DMS 273 treated with DMSO at 0.1 percent for 48 hours (cell line): ENCODE measurements around the gene PCMTD2.

ENCODE experiments used
- DNase-seq: peaks from one replicate; lab custom pipeline; 2025; lab: John Stamatoyannopoulos, UW

PCMTD2 gene

GRCh38 chr20:64238851-64239387 lies 16.6 kb upstream of the PCMTD2 start:
- no peak for DNase-seq

GRCh38 chr20:64239449-64240242 lies 15.9 kb upstream of the PCMTD2 start:
- no peak for DNase-seq

DNA sequence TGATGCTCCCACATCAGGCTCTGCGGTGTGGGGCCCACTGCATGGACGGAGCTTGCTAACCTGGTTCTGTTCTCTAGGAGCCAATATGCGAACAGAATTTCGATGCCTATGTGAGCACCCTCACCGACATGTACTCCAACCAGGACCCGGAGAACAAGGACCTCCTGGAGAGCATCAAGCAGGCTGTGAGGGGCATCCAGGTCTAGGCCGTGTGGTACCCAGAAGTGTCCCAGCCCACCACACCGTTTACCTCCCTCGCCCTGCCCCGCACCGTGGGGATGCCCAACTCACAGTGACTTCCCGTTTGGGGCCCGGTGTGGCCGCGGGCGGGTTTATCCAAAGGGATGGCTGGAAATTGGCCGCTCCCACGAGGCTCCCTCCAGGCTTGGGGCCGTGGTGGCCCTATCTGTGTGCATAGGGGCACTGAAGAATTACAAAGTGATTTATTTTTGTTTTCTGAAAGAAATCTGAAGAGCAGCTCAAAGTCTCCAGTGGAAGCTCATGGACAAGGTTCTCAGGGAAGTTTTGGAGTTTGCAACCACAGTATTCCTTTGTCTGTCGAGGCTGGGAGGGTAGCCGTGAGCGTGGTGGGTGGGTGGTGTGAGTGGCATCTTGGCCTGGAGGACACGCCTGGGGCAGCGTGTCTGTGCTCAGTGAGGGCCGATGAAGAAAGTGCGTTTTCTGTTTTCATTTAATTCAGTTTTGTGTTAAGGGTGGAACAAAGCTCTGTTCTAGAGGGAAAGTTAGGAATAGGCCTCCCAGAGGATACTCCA lies 15.1 kb upstream of the PCMTD2 start:
- no peak for DNase-seq

- no peak for DNase-seq
Measured at GRCh38 chr20:64241061-64241460, 14.5 kb upstream of the PCMTD2 start.

DNA sequence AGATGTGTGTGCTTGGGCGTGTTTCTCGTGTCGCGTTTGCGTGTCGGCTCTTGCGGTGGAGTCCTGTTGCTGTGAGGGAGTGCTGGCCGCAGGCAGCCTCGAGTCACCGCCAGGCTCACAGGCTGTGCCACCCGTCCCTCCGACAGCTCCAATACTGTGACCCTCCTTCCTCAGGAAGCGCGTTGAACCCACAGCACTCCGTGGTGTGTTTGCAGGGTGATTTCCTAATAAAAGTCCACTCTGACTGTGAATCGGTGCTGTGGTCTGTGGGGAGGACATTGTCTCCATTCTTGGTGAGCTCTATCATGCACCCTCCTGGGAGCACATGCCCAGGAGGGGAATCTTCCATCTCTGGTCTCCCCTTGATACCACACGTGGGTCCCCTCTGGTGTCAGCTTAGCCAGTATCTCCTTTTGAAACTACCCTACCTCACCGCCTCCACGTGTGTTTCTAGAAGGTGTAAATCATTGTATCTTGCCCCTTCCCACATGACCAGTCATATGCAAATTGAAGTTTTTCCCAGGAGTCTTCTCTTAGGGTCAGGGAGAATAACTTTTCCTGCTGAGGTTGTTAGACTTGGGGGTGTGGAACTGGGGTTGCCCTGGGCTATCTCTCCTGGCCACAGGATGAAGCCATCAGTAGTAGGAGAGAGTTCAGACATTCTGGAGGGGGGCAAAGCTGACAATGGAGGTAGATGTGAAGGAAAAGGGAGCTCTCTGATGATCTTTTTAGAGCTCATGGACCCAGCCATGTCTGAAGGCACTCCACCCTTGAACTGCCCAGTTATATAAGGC lies 13.3 kb upstream of the PCMTD2 start:
- DNase-seq: no peak

DNA sequence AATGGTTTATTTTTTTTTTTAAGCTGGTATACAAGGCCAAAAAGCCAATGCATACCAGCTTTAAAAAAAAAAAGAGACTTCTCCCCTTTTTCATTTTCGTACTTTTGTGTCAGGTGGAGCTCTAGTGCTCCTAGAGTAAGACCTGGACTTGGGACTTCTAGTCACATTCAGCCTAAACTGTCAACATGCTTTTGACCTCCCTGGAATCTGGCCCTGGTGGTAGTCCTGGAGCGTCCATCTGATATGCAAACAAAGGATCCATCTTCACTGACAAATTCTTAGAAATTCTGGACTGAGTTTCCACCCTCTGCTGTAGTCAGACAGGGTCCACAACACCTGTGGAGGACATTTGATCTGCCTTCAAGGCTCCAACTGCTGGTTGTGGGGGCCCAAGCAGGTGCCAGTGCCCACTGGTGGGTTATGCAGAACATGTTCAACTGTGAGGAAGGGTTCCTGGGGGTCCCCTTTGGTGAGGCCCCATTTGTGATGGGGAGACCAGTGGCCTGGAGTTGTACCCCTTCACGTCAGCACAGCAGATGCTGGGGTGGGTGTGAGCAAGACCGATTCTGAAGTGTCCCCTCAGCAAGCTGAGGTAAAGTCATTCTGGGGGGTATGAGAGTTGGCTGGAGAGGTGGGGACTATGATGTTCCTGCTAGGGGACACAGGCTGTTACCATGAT lies 12.6 kb upstream of the PCMTD2 start:
- DNase-seq: no peak

- DNase-seq: no peak
Measured at GRCh38 chr20:64244281-64244805, 11.2 kb upstream of the PCMTD2 start.

DNA sequence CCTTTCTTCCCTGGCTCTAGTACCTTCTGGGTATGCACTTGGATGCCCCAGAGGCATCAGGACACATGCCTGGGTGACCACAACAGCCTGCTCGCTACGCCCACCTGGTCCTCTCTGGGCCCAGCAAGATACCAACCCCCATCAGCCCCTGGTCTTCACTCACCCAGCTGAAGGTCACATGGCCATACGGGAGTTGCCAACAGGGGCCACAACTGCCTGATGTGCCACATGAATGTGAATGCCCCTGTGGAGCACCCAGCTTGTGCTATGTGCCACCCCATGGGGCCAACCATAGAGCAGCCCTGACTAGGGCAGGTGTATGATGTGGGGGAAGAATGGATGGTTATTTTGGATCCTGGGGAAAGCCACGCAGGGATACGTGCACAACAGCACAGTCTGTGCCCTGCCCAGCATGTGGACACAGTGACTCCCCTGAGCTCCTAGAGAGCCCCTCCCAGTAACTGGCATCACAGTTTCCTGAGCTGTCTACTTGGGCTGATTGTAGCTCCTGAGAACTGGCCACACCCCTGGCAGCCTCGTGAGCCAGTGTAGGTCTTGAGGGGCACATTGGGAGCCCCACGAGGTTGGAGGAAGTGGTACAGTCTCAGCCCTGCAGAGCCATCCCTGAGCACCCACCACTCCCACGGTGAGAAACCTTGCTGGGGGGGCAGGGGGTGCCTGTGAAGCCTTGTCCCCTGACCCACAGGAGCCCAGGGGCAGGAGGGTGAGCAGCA lies 10.5 kb upstream of the PCMTD2 start:
- DNase-seq: no peak

DNA sequence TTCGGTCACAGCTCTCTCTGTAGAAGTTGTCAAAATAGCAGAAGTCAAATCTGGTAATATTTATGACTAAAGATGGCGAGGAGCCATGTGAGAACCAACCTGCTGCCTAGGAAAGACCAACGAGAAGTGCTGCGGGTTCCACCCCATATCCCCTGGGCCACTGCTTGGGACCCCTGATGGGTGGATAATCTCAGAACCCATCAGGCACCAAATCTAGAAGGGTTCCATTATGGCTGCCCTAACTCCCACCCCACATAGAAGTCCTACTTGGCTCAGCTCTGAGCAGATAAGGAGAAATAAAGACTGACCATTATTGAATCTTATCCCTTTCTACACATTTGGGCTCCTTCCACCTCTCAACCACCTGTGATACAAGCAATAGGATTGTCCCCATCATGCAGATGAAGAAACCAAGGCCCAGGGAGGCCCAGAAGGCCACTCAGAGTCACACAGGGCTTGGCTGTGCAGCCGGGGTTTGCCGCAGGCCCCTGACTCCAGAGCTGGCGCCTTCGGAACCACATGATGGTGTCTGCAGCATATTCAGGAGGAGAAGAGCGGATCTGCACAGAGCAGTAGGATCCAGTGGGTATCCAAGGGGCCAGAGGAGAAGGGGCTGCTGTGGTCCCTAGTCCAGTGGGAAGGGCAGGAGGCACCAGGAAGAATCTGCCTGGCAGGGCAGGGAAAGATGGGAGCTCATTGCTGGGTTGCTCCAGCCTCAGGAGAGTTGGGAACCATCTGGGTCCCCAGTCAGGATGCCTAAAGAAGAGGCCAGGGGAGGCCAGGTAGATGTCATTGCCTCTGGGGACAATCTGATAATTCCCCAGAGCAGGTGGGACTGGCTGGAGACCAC lies 9.6 kb upstream of the PCMTD2 start:
- DNase-seq: no peak

- no peak for DNase-seq
Measured at GRCh38 chr20:64246616-64247306, 8.8 kb upstream of the PCMTD2 start.

- DNase-seq: no peak
Measured at GRCh38 chr20:64247307-64247618, 8.3 kb upstream of the PCMTD2 start.

GRCh38 chr20:64247970-64248841 lies 7.3 kb upstream of the PCMTD2 start:
- no peak for DNase-seq

DNA sequence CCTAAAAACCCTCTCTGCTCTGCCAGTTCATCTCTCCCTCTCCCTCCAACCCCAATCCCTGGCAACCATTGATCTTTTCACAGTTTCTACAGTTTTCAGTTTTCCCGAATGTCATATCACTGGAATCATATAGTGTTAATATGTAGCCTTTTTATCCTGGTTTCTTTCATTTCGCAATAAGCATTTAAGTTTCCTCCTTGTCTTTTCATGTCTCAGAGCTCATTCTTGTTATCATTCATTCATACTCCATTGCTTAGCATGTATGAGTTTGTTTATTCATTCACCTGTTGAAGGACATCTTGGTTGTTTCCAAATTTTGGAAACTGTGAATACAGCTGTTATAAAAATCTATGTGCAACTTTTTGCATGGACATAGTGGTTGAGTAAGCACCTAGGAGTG lies 5.5 kb upstream of the PCMTD2 start:
- DNase-seq: no peak

DNA sequence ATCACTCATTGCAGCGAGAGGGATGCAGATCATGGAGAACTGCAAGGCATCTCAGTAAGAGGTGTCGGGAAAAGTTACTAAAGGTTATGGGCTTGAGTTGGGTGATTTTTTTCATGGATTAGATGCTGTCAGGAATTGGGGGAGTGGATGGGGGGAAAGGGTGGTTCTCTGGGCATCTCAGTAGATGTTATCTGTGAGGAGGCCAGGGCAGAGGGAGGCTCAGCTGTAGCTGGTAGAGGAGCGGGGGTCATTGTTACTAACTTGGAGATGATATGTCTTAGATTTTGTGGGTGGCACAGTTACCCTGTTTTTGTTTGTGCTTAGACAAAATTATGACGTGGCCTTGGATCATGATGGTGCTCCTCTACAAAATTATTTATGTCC lies 2.6 kb upstream of the PCMTD2 start:
- no peak for DNase-seq

- DNase-seq: no peak
Measured at GRCh38 chr20:64253443-64253842, 2.1 kb upstream of the PCMTD2 start.

- no peak for DNase-seq
Measured at GRCh38 chr20:64254156-64254555, 1.4 kb upstream of the PCMTD2 start.

GRCh38 chr20:64254571-64255360 lies 782 bp upstream of the PCMTD2 start:
- no peak for DNase-seq
